Spleen (tissue), 11 donors: ENCODE results near the gene TAF5. TPM values are rescaled to one million over a fixed set of nuclear protein-coding genes. Genes with fewer than 3 reads are reported as not detected.
"Not testable (repeated sequence)": the region's sequence is repeated elsewhere in the genome, so short reads cannot be mapped to it uniquely, and the experiment has no call there.

Experiments
- DNase-seq: peaks from one replicate; pipeline ENCODE4 v3.0.0-alpha.2; 2020
- H3K27ac ChIP-seq, 8 donors: fragments of 200-600 bp; sonication (generic) in 7 of 8; 1 replicate in 4 of 8; 2 replicates in 4 of 8; pipeline versions ENCODE4 v1.5.0 to v1.8.0; 2016 to 2021; ENCODE audit warnings: inconsistent platforms in 4 of 8, mild to moderate bottlenecking in 4 of 8, moderate library complexity in 1 of 8
- H3K27me3 ChIP-seq, 7 donors: fragments of 200-600 bp; sonication (generic) in 6 of 7; replicated peaks in 1 of 7; 1 replicate in 4 of 7; 2 replicates in 3 of 7; pipeline versions ENCODE4 v1.5.0 to v1.8.0; 2016 to 2021; ENCODE audit warnings: inconsistent platforms in 3 of 7, mild to moderate bottlenecking in 1 of 7
- H3K36me3 ChIP-seq, 6 donors: fragments of 200-600 bp; sonication (generic) in 5 of 6; 1 replicate in 4 of 6; 2 replicates in 2 of 6; pipeline versions ENCODE4 v1.5.0 to v1.8.0; 2016 to 2021; ENCODE audit warnings: inconsistent platforms in 2 of 6
- H3K4me1 ChIP-seq, 6 donors: fragments of 200-600 bp; sonication (generic) in 5 of 6; 1 replicate in 3 of 6; 2 replicates in 3 of 6; pipeline versions ENCODE4 v1.5.0 to v1.8.0; 2016 to 2021; ENCODE audit warnings: inconsistent platforms in 3 of 6
- H3K4me3 ChIP-seq, 8 donors: fragments of 200-600 bp; sonication (generic) in 7 of 8; 1 replicate in 4 of 8; 2 replicates in 4 of 8; pipeline versions ENCODE4 v1.5.0 to v1.8.0; 2016 to 2021; ENCODE audit warnings: inconsistent platforms in 4 of 8, mild to moderate bottlenecking in 4 of 8, moderate library complexity in 2 of 8
- H3K9me3 ChIP-seq, 8 donors: fragments of 200-600 bp; sonication (generic) in 7 of 8; 1 replicate in 4 of 8; 2 replicates in 4 of 8; pipeline versions ENCODE4 v1.5.0 to v1.8.0; 2016 to 2021; ENCODE audit warnings: inconsistent platforms in 4 of 8
- CTCF ChIP-seq, 11 experiments: fragments of 200-600 bp in 7 of 11; fragments of 450-650 bp in 4 of 11; sonication (generic) in 4 of 11; IDR thresholded peaks in 8 of 11; conservative IDR thresholded peaks in 3 of 11; 1 replicate in 7 of 11; 2 replicates in 4 of 11; pipeline versions ENCODE4 v1.4.0 to v1.8.0; 2016 to 2021; ENCODE audit warnings: antibody characterized with exemption in 11 of 11, inconsistent platforms in 4 of 11, mild to moderate bottlenecking in 1 of 11
- POLR2A ChIP-seq, 3 donors: fragments of 450-650 bp; IDR thresholded peaks; one replicate each; pipeline ENCODE4 v1.5.1; 2017; ENCODE audit warnings: antibody characterized with exemption in 3 of 3, mild to moderate bottlenecking in 1 of 3
- POLR2AphosphoS5 ChIP-seq, 3 donors: sonication (generic); formaldehyde crosslinking; IDR thresholded peaks; one replicate each; pipeline ENCODE4 v1.5.1; 2017; ENCODE audit warnings: antibody characterized with exemption in 3 of 3
- WGBS, 5 donors: extraction: QIAGEN DNeasy Blood & Tissue Kit in 3 of 5; methylation state at CpG; one replicate each; pipeline versions ENCODE4 v1.1.5 to v1.1.7; 2013 to 2018; 5-methylcytosine and 5-hydroxymethylcytosine counted together
- intact Hi-C: fragments of 100-400 bp; cut with DNase I; formaldehyde crosslinking; loops from one replicate; pipeline ENCODE4 v1.15.0; 2023; ENCODE audit warnings: low total_unique reads
- polyA plus RNA-seq, 3 donors: library from polyadenylated mRNA; stranded (reverse); fragments of 200-250 nt; gene quantifications; one replicate each; pipeline ENCODE4 v1.2.1, GENCODE V29; 2013
- total RNA-seq, 7 donors: library from RNA; depleted of rRNA in 3 of 7; stranded (reverse); fragments of >200 nt in 3 of 7; fragmentation: NEBNext Ultra II Directional in 4 of 7; extraction: Animal tissue kit (Norgen Biotek cat#: 25700) in 4 of 7; gene quantifications; one replicate each; pipeline versions ENCODE4 v1.1.0 to v1.2.1, GENCODE V29; 2016 to 2021
- donor health status: healthy with polysubstance abuse.
- donor health status: DM: no; HTN: no; CAD: no; lungs with moderate emphysema.
- donor health status: DM: no; HTN: no; CAD: no.
- donor health status: Bipolar disorder and iron deficiency.
- donor health status: healthy.
- donor health status: DM: no; HTN: no; CAD: no.
- donor health status: DM: yes; HTN: yes; CAD: no.

Gene TAF5
- total and polyA plus RNA-seq, 10 donors = 2.3 to 7.7 (median 4.4) TPM

GRCh38 chr10:103355906-103356599 is 11.7 kb upstream of the TAF5 start:
- TF ChIP-seq CTCF (IDR thresholded peaks at IDR 0.05 in 8 of 11, conservative IDR thresholded peaks at IDR 0.05 in 3 of 11) (no peak), POLR2A (IDR thresholded peaks at IDR 0.05) (no peak), POLR2AphosphoS5 (IDR thresholded peaks at IDR 0.05) (no peak)
- no peaks in the 10 kb centered on the region for H3K27me3 ChIP-seq
- no peak overlapping the region for H3K4me3 ChIP-seq
- H3K27ac ChIP-seq = no peak overlapping the region
- intact Hi-C loops = no loop called here
- DNase-seq = peak; percentile 12
- H3K36me3 ChIP-seq = no peaks in the 10 kb centered on the region
- no peaks in the 10 kb centered on the region for H3K9me3 ChIP-seq
- 75 to 89% (median 84%) methylated on average over 5 of the region's 5 CpGs for WGBS, 5 donors
- H3K4me1 ChIP-seq = peaks cover 5 to 8% (median 7%) of the 10 kb centered on the region in 6 donors

GRCh38 chr10:103359493-103359892 is 8.3 kb upstream of the TAF5 start:
- H3K27me3 ChIP-seq, DNase-seq, H3K36me3 ChIP-seq, H3K27ac ChIP-seq, H3K9me3 ChIP-seq, intact Hi-C loops, H3K4me3 ChIP-seq, H3K4me1 ChIP-seq: not testable (repeated sequence)
- WGBS, 5 donors = 94 to 95% (median 94%) methylated on average over 4 of the region's 4 CpGs

- H3K4me3 ChIP-seq, H3K9me3 ChIP-seq, H3K27ac ChIP-seq, H3K4me1 ChIP-seq, H3K36me3 ChIP-seq, intact Hi-C loops, H3K27me3 ChIP-seq: not testable (repeated sequence)
- peak; percentile 28 for DNase-seq
- WGBS, 5 donors = 92 to 98% (median 95%) methylated on average over 9 of the region's 9 CpGs
Observed at GRCh38 chr10:103360791-103361190, 7.0 kb upstream of the TAF5 start.

- TF ChIP-seq CTCF (IDR thresholded peaks at IDR 0.05 in 8 of 11, conservative IDR thresholded peaks at IDR 0.05 in 3 of 11) = no peak
- no peak for TF ChIP-seq POLR2A (IDR thresholded peaks at IDR 0.05)
- TF ChIP-seq POLR2AphosphoS5 (IDR thresholded peaks at IDR 0.05) = no peak
- Histone ChIP-seq H3K9me3 (no peaks in the 10 kb centered on the region), H3K4me1 (peaks cover 9 to 39% (median 17%) of the 10 kb centered on the region in 6 donors), H3K4me3 (peak overlapping the region; percentile 87 to 100 (median 100)), H3K27me3 (no peaks in the 10 kb centered on the region), H3K36me3 (no peaks in the 10 kb centered on the region), H3K27ac (peak overlapping the region; percentile 86 to 95 (median 94))
- no peak for DNase-seq
- 45 to 64% (median 60%) methylated on average over 10 of the region's 10 CpGs for WGBS, 5 donors
- intact Hi-C loops = no loop called here
Observed at GRCh38 chr10:103367379-103367781, 396 bp upstream of the TAF5 start.

GRCh38 chr10:103373544-103373943 is 5.8 kb downstream of the TAF5 start:
- Histone ChIP-seq H3K27ac (no peak overlapping the region), H3K9me3 (no peaks in the 10 kb centered on the region), H3K27me3 (no peaks in the 10 kb centered on the region), H3K4me3 (no peak overlapping the region), H3K4me1 (peaks cover 9 to 31% (median 15%) of the 10 kb centered on the region in 6 donors), H3K36me3 (peaks cover 0 to 56% (median 41%) of the 10 kb centered on the region in 6 donors)
- intact Hi-C loops = no loop called here
- no peak for TF ChIP-seq POLR2A (IDR thresholded peaks at IDR 0.05)
- no peak for TF ChIP-seq CTCF (IDR thresholded peaks at IDR 0.05 in 8 of 11, conservative IDR thresholded peaks at IDR 0.05 in 3 of 11)
- no peak for TF ChIP-seq POLR2AphosphoS5 (IDR thresholded peaks at IDR 0.05)
- DNase-seq = no peak
- 76 to 82% (median 80%) methylated on average over 3 of the region's 3 CpGs for WGBS, 5 donors
